PC-9 (cell line): Measurements from ENCODE around the gene KPNB1. TPM values are rescaled to one million over a fixed set of nuclear protein-coding genes. Genes with fewer than 3 reads are reported as not detected.

Experiments used
- BruUV-seq: library from RNA; stranded (reverse); fragments of 400-500 nt; replicated peaks from 2 replicates; lab custom pipeline; 2021; lab: Mats Ljungman, UMichigan
- CTCF ChIA-PET: fragments of 300-600 bp; sonication (Branson Sonifier 250); formaldehyde crosslinking; loops from one replicate; lab custom pipeline; 2022; ENCODE audit warnings: antibody characterized with exemption; lab: Charles Lee
- POLR2A ChIA-PET: fragments of 300-600 bp; sonication (Branson Sonifier 250); formaldehyde crosslinking; loops from one replicate; lab custom pipeline; 2022; ENCODE audit warnings: antibody characterized with exemption; ENCODE audit not compliant: unreplicated experiment; lab: Charles Lee
- DNase-seq, 2 experiments: peaks; one replicate each; pipeline versions ENCODE4 v3.0.0 to v3.0.0-alpha.2; 2015 to 2022; ENCODE audit warnings: mixed read lengths in 1 of 2
- H2AFZ ChIP-seq: fragments of 200-600 bp; sonication (generic); 2 replicates; pipeline ENCODE4 v1.8.1; 2017; ENCODE audit warnings: antibody characterized with exemption
- H3F3A ChIP-seq: fragments of 200-600 bp; sonication (generic); 2 replicates; pipeline ENCODE4 v1.8.1; 2017; ENCODE audit warnings: antibody characterized with exemption, mild to moderate bottlenecking, low read depth; ENCODE audit not compliant: insufficient read depth
- H3K27ac ChIP-seq: fragments of 200-600 bp; sonication (generic); 2 replicates; pipeline ENCODE4 v1.6.1; 2016; ENCODE audit warnings: mixed run types
- H3K27me3 ChIP-seq: fragments of 200-600 bp; sonication (generic); 2 replicates; pipeline ENCODE4 v1.6.1; 2016; ENCODE audit warnings: low read depth, mixed run types; ENCODE audit not compliant: insufficient read depth
- H3K36me3 ChIP-seq: fragments of 200-600 bp; sonication (generic); 2 replicates; pipeline ENCODE4 v1.6.1; 2016; ENCODE audit warnings: low read depth, mixed run types
- H3K4me1 ChIP-seq: fragments of 200-600 bp; sonication (generic); replicated peaks from 2 replicates; pipeline ENCODE4 v1.6.1; 2016; ENCODE audit warnings: mixed run types; ENCODE audit not compliant: insufficient read depth
- H3K4me2 ChIP-seq: fragments of 200-600 bp; sonication (generic); 2 replicates; pipeline ENCODE4 v1.6.1; 2017; ENCODE audit warnings: mixed run types
- H3K4me3 ChIP-seq: fragments of 200-600 bp; sonication (generic); 2 replicates; pipeline ENCODE4 v1.6.1; 2016; ENCODE audit warnings: mixed run types
- H3K79me2 ChIP-seq: fragments of 200-600 bp; sonication (generic); 2 replicates; pipeline ENCODE4 v1.6.1; 2017; ENCODE audit warnings: low read depth, mixed run types
- H3K9me2 ChIP-seq: fragments of 200-600 bp; sonication (generic); 2 replicates; pipeline ENCODE4 v1.8.1; 2017; ENCODE audit warnings: mild to moderate bottlenecking; ENCODE audit not compliant: insufficient read depth
- H3K9me3 ChIP-seq: fragments of 200-600 bp; sonication (generic); 2 replicates; pipeline ENCODE4 v1.8.1; 2016; ENCODE audit warnings: low read depth; ENCODE audit not compliant: insufficient read depth
- H4K20me1 ChIP-seq: fragments of 200-600 bp; sonication (generic); 2 replicates; pipeline ENCODE4 v1.8.1; 2017; ENCODE audit not compliant: insufficient read depth
- CTCF ChIP-seq: fragments of 200-600 bp; sonication (generic); conservative IDR thresholded peaks from 2 replicates; pipeline ENCODE4 v1.6.1; 2017; ENCODE audit warnings: mixed run types, antibody characterized with exemption, mild to moderate bottlenecking, moderate library complexity
- EZH2 ChIP-seq: fragments of 200-600 bp; sonication (generic); IDR thresholded peaks from 2 replicates; pipeline ENCODE4 v1.8.0; 2017; ENCODE audit warnings: antibody characterized with exemption, low read depth
- intact Hi-C: fragments of 100-400 bp; cut with micrococcal nuclease; formaldehyde crosslinking; loops from one replicate; pipeline ENCODE4 v1.10.0; 2022; ENCODE audit not compliant: unreplicated experiment
- total RNA-seq: library from RNA; stranded (reverse); gene quantifications from 2 replicates; pipeline ENCODE4 v1.2.3, GENCODE V29; 2021

The KPNB1 gene
- total RNA-seq, 1 experiment from 2014 or later: 306 TPM

GRCh38 chr17:47695429-47696376 lies 46.0 kb downstream of the KPNB1 start:
- DNase-seq: no peak
- intact Hi-C loops: no loop called here
- Histone ChIP-seq H3K79me2 (no peaks in the 10 kb centered on the region), H3K4me3 (no peak overlapping the region), H3K27me3 (no peaks in the 10 kb centered on the region), H3K9me3 (no peaks in the 10 kb centered on the region), H4K20me1 (no peaks in the 10 kb centered on the region; the same call in 1 of the 2 replicates), H3K4me1 (peaks cover 14% of the 10 kb centered on the region), H3K4me2 (no peak overlapping the region), H3K9me2 (no peaks in the 10 kb centered on the region), H3K27ac (no peak overlapping the region), H2AFZ (no peak overlapping the region), H3F3A (peaks cover 36% of the 10 kb centered on the region; the same call in 1 of the 2 replicates), H3K36me3 (no peaks in the 10 kb centered on the region)
- TF ChIP-seq CTCF: no peak
- no peak for TF ChIP-seq EZH2
- ChIA-PET POLR2A (no interaction called here), CTCF (no interaction called here)
- no TSS peak for BruUV-seq

GRCh38 chr17:47696717-47697642 lies 47.3 kb downstream of the KPNB1 start:
- Histone ChIP-seq H3K4me3 (no peak overlapping the region), H3K36me3 (no peaks in the 10 kb centered on the region), H3K4me2 (no peak overlapping the region), H4K20me1 (no peaks in the 10 kb centered on the region; the same call in 1 of the 2 replicates), H2AFZ (no peak overlapping the region), H3K27ac (no peak overlapping the region), H3K79me2 (no peaks in the 10 kb centered on the region), H3K27me3 (no peaks in the 10 kb centered on the region), H3F3A (peaks cover 36% of the 10 kb centered on the region; the same call in 1 of the 2 replicates), H3K9me3 (no peaks in the 10 kb centered on the region), H3K9me2 (no peaks in the 10 kb centered on the region), H3K4me1 (peaks cover 14% of the 10 kb centered on the region)
- DNase-seq: no peak
- intact Hi-C loops: no loop called here
- ChIA-PET CTCF (interaction anchor here (0.6 kb wide), 1 partner anchor 52 kb away, joined by 3 read pairs; no protein-coding TSS in a partner anchor), POLR2A (no interaction called here)
- no peak for TF ChIP-seq EZH2
- no peak for TF ChIP-seq CTCF
- no TSS peak for BruUV-seq
